K562 (cell line): ENCODE data around the gene FBN1. TPM values are rescaled to one million over a fixed set of nuclear protein-coding genes. Genes with fewer than 3 reads are reported as not detected.

ENCODE experiments used
- ATAC-seq: fragments of 200-7000 bp; cut with Tn5 transposase; 3 replicates; pipeline ENCODE4 v1.9.1; 2020; ENCODE audit warnings: moderate library complexity
- BruUV-seq: library from RNA; stranded (reverse); fragments of 400-500 nt; replicated peaks from 2 replicates; lab custom pipeline; 2021; lab: Mats Ljungman, UMichigan
- CTCF ChIA-PET: fragments of 300-600 bp; formaldehyde crosslinking; extraction: SDS; loops from one replicate; lab custom pipeline; 2021; ENCODE audit warnings: low intra/inter-chr PET ratio; lab: Yijun Ruan, JAX
- POLR2A ChIA-PET: fragments of 300-600, 350-650 bp; sonication (Branson Sonifier 250); formaldehyde crosslinking; extraction: SDS; loops from one replicate; lab custom pipeline; 2021; ENCODE audit warnings: antibody characterized with exemption, inconsistent platforms; lab: Yijun Ruan, JAX
- DNase-seq, 4 experiments: peaks; one replicate each; pipeline versions ENCODE4 v3.0.0 to v3.0.0-alpha.2; 2011 to 2018; ENCODE audit warnings: low spot score in 3 of 4, mixed read lengths in 3 of 4; ENCODE audit errors: extremely low read depth in 1 of 4
- FAIRE-seq: peaks from 2 replicates; lab custom pipeline; 2011; peaks lifted over from hg19 to GRCh38; lab: Jason Lieb, UNC
- H2AFZ ChIP-seq: 2 replicates; pipeline ENCODE4 v1.6.0; 2011; ENCODE audit warnings: low read depth, low read length, control low read depth, inconsistent platforms
- H3K27ac ChIP-seq: fragments of 200-600 bp; 3 replicates; pipeline ENCODE4 v1.8.0; 2011; ENCODE audit warnings: low read depth, mild to moderate bottlenecking, control low read depth, inconsistent platforms, low read length, moderate library complexity, mixed read lengths; ENCODE audit errors: extremely low read depth
- H3K27me3 ChIP-seq, 2 experiments: fragments of 300-600 bp in 1 of 2; 2 replicates in 1 of 2; 3 replicates in 1 of 2; pipeline versions ENCODE4 v1.6.0 to v1.8.0; 2011; ENCODE audit warnings: inconsistent platforms in 2 of 2, low read length in 2 of 2, mild to moderate bottlenecking in 1 of 2, mixed read lengths in 1 of 2, moderate library complexity in 1 of 2; ENCODE audit not compliant: control insufficient read depth in 2 of 2, insufficient read depth in 2 of 2
- H3K36me3 ChIP-seq: fragments of 300-600 bp; 3 replicates; pipeline ENCODE4 v1.8.0; 2011; ENCODE audit warnings: mild to moderate bottlenecking, low read length, inconsistent platforms; ENCODE audit not compliant: control insufficient read depth, insufficient read depth
- H3K4me1 ChIP-seq, 2 experiments: fragments of 200-600 bp in 1 of 2; replicated peaks in 1 of 2; 2 replicates in 1 of 2; 3 replicates in 1 of 2; pipeline versions ENCODE4 v1.5.1 to v1.8.0; 2011; ENCODE audit warnings: inconsistent platforms in 2 of 2, low read length in 2 of 2, mild to moderate bottlenecking in 1 of 2, mixed read lengths in 1 of 2, moderate library complexity in 1 of 2; ENCODE audit not compliant: control insufficient read depth in 2 of 2, insufficient read depth in 2 of 2
- H3K4me2 ChIP-seq: 2 replicates; pipeline ENCODE4 v1.6.1; 2011; ENCODE audit warnings: low read length, control low read depth, inconsistent platforms, mixed read lengths; ENCODE audit not compliant: insufficient read depth
- H3K4me3 ChIP-seq: fragments of 200-600 bp; sonication (generic), shearing (Covaris generic); 2 replicates; pipeline ENCODE4 v1.5.1; 2016; ENCODE audit warnings: control low read depth, inconsistent platforms
- H3K79me2 ChIP-seq: fragments of 200-600 bp; 3 replicates; pipeline ENCODE4 v1.8.0; 2011; ENCODE audit warnings: low read length, inconsistent platforms; ENCODE audit not compliant: control insufficient read depth, insufficient read depth
- H3K9ac ChIP-seq, 2 experiments: 2 replicates each; pipeline versions ENCODE4 v1.6.0 to v1.6.1; 2011; ENCODE audit warnings: low read depth in 2 of 2, low read length in 2 of 2, control low read depth in 1 of 2, inconsistent platforms in 1 of 2, mild to moderate bottlenecking in 1 of 2, mixed read lengths in 1 of 2; ENCODE audit not compliant: insufficient read depth in 1 of 2
- H3K9me1 ChIP-seq: one replicate; pipeline ENCODE4 v1.6.0; 2011; ENCODE audit warnings: inconsistent platforms, mild to moderate bottlenecking, low read length, moderate library complexity; ENCODE audit not compliant: control insufficient read depth, insufficient read depth
- H3K9me3 ChIP-seq: replicated peaks from 2 replicates; pipeline ENCODE4 v1.5.1; 2011; ENCODE audit warnings: low read depth, low read length, inconsistent platforms; ENCODE audit not compliant: control insufficient read depth, insufficient read depth
- H4K20me1 ChIP-seq: replicated peaks from 2 replicates; pipeline ENCODE4 v1.6.1; 2011; ENCODE audit warnings: low read length, inconsistent platforms, mixed read lengths; ENCODE audit not compliant: control insufficient read depth, insufficient read depth
- CREBBP ChIP-seq: IDR thresholded peaks from one replicate; pipeline ENCODE4 v1.6.1; 2012; ENCODE audit warnings: low read depth, mild to moderate bottlenecking, control low read depth, inconsistent platforms, low read length
- POLR2AphosphoS2 ChIP-seq: IDR thresholded peaks from 2 replicates; pipeline ENCODE4 v1.6.1; 2012; ENCODE audit warnings: low read length, improper control_type of control experiment
- SMC3 ChIP-seq: conservative IDR thresholded peaks from 2 replicates; pipeline ENCODE4 v1.6.1; 2011; ENCODE audit warnings: low read depth, low read length, improper control_type of control experiment; ENCODE audit not compliant: insufficient read depth
- ZNF316 ChIP-seq: fragments of 450-650 bp; IDR thresholded peaks from 2 replicates; pipeline ENCODE4 v1.6.1; 2016
- WGBS: fragments of 100-300 bp; shearing (Covaris generic); methylation state at CpG from one replicate; pipeline ENCODE4 v1.1.6; 2016; ENCODE audit warnings: low coverage, mixed read lengths; ENCODE audit not compliant: insufficient coverage; ENCODE audit errors: missing lambda C conversion rate; 5-methylcytosine and 5-hydroxymethylcytosine counted together
- in situ Hi-C: fragments of 300-500 bp; cut with MboI; formaldehyde crosslinking; loops from 4 replicates; pipeline ENCODE4 v1.15.0; 2018; ENCODE audit warnings: inconsistent platforms, mixed read lengths
- intact Hi-C: fragments of 100-400 bp; cut with micrococcal nuclease; formaldehyde crosslinking; loops from 2 replicates; pipeline ENCODE4 v1.14.2; 2022
- polyA plus RNA-seq, 8 experiments: library from polyadenylated mRNA; depleted of rRNA in 4 of 8; stranded (reverse) in 5 of 8; unstranded in 3 of 8; fragments of >200 nt; fragmentation: Nextera tagmentation in 2 of 8; fragmentation: Illumina TruSeq in 1 of 8; extraction: Ambion mirVana in 2 of 8; extraction: Trizol in 1 of 8; gene quantifications; 2 replicates each; pipeline versions ENCODE4 v1.2.1 to v1.2.3, GENCODE V29; 2011 to 2014; ENCODE audit warnings: inconsistent platforms in 1 of 8, missing spikeins in 1 of 8
- total RNA-seq, 7 experiments: library from RNA; depleted of rRNA in 6 of 7; stranded (reverse); fragments of >200 nt in 6 of 7; fragmentation: Illumina TruSeq in 2 of 7; extraction: Trizol in 2 of 7; gene quantifications; 2 replicates each; pipeline versions ENCODE4 v1.2.1 to v1.2.3, GENCODE V29; 2011 to 2021; ENCODE audit warnings: low replicate concordance in 1 of 7
- TF ChIP-seq, protein P1 (sequence below): fragments of 450-650 bp; IDR thresholded peaks from 2 replicates; pipeline ENCODE4 v1.7.0; 2016; ENCODE audit warnings: borderline replicate concordance

FBN1 gene
- total and polyA plus RNA-seq, 9 of the 15 experiments (the other 6 are each of a cell fraction or from before 2014, with no cell fraction given) = 0.15 to 1.2 (median 0.60) TPM

DNA sequence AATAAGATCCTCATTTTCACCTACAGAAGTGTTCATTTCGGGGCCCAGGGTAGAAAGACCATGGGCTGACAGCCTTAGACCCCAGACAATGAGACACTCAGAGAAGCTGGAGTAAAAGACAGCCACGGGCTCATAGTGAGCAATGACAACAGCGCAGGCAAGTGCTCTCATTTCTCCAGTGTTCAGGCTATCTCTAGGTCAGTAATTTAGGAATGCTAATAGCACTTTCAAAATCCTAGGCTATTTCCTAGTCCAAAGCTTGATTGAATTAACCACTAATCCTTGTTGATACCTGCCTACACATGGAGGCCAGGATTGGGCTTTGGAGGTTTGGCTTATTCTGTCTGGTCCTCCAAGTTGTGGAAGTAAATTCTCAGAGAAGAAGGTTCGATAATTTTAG is 44.4 kb downstream of the FBN1 start:
- 39% methylated on average over 4 of the region's 4 CpGs for WGBS
- Histone ChIP-seq H3K36me3 (no peaks in the 10 kb centered on the region), H3K9me3 (no peaks in the 10 kb centered on the region), H3K4me2 (no peak overlapping the region), H3K79me2 (no peaks in the 10 kb centered on the region), H3K27me3 (no peaks in the 10 kb centered on the region; a peak in 1 of 5 replicates), H3K9ac (no peak overlapping the region), H4K20me1 (no peaks in the 10 kb centered on the region), H3K4me3 (no peak overlapping the region), H3K4me1 (no peaks in the 10 kb centered on the region), H3K9me1 (no peaks in the 10 kb centered on the region), H3K27ac (no peak overlapping the region), H2AFZ (no peak overlapping the region)
- ChIA-PET POLR2A (no interaction called here), CTCF (no interaction called here)
- ATAC-seq (no peak), DNase-seq (no peak), FAIRE-seq (no peak)
- intact Hi-C loops = no loop called here
- TF ChIP-seq POLR2AphosphoS2 = no peak
- no peak for TF ChIP-seq CREBBP
- no peak for TF ChIP-seq SMC3
- TF ChIP-seq, protein P1, sequence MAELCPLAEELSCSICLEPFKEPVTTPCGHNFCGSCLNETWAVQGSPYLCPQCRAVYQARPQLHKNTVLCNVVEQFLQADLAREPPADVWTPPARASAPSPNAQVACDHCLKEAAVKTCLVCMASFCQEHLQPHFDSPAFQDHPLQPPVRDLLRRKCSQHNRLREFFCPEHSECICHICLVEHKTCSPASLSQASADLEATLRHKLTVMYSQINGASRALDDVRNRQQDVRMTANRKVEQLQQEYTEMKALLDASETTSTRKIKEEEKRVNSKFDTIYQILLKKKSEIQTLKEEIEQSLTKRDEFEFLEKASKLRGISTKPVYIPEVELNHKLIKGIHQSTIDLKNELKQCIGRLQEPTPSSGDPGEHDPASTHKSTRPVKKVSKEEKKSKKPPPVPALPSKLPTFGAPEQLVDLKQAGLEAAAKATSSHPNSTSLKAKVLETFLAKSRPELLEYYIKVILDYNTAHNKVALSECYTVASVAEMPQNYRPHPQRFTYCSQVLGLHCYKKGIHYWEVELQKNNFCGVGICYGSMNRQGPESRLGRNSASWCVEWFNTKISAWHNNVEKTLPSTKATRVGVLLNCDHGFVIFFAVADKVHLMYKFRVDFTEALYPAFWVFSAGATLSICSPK = no peak
- TF ChIP-seq ZNF316 = no peak
- BruUV-seq = no TSS peak
- in situ Hi-C loops = no loop called here
